ENCODE results near the gene LOXL3.

Gene LOXL3

DNA sequence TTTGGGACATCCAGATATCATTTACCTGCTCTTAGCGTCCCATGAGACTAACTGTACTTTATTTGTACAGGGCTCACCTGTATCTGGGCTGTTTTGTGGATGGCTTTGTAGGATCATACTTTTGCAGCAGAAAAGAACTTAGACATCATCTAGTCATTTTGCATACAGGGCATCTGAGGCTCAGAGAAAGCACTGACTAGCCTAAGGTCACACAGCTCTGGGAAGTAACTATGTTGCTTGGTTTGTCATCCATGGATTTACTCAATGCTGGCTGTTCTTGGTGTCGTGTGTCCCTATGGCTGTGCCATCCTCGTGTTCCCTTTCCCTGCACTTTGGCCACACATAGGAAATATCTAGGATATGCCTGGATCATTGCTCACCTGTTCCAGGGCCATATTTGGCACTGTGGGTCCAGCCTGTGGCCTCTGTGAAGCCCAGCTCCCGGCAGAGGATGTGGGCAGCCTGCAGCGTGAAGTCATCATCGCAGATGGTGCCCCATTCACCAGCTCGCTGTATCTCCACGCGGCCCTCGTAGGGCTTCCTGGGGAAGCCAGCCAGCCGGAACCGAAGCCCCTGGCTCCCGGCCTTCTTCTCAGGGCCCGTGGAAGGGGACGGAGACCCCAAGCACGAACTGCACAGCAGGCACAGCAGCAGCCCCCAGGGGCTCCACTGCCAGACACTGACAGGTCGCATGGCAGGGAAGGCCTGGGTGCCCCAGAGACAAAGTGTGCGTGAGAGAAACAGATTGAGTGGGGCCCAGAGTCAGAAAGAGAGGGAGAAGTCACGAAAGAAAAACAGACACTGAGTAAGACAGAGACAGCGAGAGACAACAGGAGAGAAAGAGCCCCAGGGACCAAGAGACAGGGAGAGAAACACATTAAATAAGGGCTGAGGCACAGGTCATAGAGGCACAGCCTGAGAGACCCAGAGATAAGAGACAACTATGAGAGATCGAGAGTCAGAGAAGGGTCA is 1.5 kb downstream of the LOXL3 start:
- DNase-seq = no peak

DNA sequence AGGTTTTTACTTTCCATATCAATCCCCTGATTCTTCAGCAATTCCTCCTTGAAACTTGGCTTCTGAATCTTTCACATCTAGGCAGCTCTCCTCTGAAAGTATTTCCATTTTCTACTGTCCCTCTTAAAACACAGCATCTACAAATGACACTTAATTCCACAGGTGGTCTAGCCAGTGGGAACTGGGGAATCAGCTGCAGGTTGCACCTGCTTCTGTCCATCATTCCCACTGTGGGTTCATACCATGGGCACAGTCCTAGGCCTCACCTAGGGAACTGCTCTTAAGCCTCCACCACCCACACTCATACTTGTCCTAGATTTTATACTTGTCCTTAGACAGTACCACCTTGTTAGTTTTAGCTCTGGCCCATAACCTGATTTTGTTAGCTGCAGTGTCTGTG is 2.2 kb downstream of the LOXL3 start:
- no peak for DNase-seq

DNA sequence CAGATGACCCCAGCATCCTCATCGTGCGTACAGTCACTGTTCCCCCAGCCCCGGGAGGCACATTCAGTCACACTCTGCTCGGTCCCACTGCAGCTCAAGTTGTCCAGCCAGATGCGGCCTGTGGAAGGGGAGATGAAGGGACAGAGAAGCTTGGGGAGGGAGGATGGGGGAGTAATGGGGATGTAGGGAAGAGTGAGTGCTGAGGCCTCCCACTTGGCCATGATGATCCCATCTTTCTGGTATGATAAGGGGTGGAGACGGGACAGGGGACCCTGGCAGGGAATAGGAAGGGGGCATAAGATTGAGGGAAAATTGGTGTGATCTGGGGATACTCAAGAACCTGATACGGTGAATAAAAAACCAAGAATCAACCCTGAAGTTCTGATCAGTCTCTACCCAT is 3.5 kb downstream of the LOXL3 start:
- no peak for DNase-seq

DNA sequence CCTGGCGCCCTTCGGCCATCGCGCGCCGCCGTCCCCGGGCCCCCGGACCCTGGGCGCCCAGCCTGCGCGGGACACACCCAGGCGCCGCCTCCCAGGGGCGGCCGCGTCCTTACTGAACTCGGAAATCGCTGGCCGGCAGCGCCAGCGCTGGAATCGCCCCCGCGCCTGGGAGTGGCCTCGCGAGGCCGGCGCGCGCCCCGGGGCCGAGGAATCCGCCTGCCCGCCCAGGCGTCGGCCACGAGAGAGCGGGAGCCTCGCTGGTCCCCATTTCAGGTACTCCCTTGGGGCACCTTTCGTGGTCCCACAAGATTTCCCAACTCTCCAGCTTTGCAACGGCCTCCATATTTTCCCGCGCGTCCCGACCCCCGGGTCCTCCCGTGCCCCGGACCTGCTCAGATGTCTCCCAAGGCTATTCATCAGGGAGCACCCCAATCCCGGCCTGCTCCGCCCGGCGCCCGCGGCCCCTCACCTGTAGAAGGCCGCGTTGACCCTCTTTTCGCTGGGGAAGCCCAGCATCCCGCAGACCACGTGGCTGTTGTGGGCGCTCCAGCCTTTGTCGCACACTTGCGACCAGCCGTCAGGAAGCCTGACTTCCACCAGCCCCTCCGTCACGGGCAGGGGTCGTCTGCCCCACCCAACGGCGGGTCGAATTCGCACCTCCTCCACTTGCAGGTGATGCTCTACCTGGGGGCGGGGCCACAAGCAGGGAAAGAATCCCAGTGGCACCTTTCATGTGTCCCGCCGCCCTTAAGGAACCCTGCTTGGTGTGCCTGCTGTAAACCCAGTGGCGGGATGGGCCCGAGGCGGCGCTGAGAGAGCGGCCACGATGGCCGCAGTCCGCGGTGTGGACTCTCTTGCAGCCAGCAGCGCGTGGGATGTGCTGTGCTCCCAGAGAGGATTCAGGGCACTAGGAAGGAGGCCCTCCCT is 4.6 kb downstream of the LOXL3 start:
- peak; percentile 79 for DNase-seq

DNA sequence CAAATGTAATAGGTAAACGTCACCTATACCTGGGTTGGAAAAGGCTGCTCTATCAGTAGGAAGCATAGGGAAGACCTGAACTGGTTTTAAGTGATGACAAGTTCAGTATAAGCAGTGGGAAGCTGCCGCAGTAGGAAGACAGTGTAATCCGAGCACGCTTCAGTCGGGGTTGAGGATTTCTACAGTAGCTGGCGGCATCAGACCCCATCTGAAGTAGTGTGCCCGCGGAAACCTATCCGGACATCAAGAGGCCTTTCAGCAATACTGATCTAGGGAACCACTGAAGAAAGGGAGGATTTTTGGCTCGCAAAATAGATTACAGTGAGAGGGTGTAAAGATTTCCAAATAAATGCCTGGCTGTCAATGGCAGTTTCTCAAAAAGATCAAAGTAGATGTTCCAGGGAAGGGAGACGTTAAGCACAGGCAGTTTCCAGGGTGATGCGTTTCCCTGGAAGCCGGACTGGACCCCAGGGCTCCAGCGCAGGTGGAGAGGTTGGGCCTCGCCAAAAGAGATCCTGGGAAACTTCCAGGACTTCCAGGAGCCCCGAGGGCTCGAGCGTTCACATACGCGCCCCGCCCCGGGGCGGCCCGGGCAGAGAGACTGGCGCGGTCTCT is 5.3 kb downstream of the LOXL3 start:
- DNase-seq = no peak

GRCh38 chr2:74546004-74546403 is 7.7 kb downstream of the LOXL3 start:
- DNase-seq = no peak

- DNase-seq = no peak
These were observed 9.1 kb downstream of the LOXL3 start for GRCh38 chr2:74544634-74545033.

GRCh38 chr2:74542978-74543377 is 10.8 kb downstream of the LOXL3 start:
- DNase-seq = no peak

- DNase-seq = no peak
These were observed 13.5 kb downstream of the LOXL3 start for GRCh38 chr2:74540291-74540690.

GRCh38 chr2:74538881-74539339 is 14.8 kb downstream of the LOXL3 start:
- no peak for DNase-seq

GRCh38 chr2:74537140-74537539 is 16.6 kb downstream of the LOXL3 start:
- no peak for DNase-seq

- DNase-seq = no peak
These were observed 17.4 kb downstream of the LOXL3 start for GRCh38 chr2:74536166-74536950.

GRCh38 chr2:74535440-74535965 is 18.2 kb downstream of the LOXL3 start:
- DNase-seq = no peak

DNA sequence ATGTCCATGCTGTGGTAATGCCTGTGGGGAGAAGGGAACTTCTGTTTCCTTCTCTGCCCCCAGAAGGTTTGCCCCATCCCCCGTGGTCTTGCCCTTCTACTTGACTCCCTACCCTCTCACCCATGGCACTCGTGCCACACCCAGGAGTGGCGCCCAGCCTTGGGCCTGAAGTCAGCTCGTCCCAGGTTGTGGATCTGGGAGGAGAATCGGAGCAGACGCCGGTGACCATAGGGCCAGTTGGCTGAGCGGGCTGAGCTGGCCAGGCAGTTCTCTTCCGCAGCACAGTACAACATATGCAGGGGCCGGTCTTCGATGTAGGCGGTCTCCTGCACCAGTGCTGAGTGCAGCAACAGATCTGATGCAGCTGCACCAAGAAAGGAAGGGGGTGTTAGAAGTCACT is 19.3 kb downstream of the LOXL3 start:
- no peak for DNase-seq

- DNase-seq = no peak
These were observed 20.3 kb downstream of the LOXL3 start for GRCh38 chr2:74533464-74533863.

- no peak for DNase-seq
These were observed 21.5 kb downstream of the LOXL3 start for GRCh38 chr2:74532222-74532621.

GRCh38 chr2:74531666-74532065 is 22.1 kb downstream of the LOXL3 start:
- no peak for DNase-seq

DNA sequence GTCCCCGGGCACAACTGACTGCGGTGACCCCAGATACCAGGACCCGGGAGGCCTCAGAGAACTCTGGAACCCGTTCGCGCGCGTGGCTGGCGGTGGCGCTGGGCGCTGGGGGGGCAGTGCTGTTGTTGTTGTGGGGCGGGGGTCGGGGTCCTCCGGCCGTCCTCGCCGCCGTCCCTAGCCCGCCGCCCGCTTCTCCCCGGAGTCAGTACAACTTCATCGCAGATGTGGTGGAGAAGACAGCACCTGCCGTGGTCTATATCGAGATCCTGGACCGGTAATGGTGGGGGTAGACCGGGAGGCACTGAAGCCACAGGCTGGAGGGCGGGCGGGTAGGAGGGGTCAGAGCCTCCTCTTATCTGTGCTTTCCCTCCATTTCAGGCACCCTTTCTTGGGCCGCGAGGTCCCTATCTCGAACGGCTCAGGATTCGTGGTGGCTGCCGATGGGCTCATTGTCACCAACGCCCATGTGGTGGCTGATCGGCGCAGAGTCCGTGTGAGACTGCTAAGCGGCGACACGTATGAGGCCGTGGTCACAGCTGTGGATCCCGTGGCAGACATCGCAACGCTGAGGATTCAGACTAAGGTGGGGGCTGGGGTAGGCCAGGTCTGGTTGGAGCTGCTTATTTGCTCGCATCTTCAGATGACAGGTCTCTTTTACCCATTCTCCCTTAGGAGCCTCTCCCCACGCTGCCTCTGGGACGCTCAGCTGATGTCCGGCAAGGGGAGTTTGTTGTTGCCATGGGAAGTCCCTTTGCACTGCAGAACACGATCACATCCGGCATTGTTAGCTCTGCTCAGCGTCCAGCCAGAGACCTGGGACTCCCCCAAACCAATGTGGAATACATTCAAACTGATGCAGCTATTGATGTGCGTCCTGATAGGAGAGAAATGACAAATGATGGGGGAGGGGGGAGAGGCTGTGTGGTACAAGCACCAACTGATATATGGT is 23.2 kb downstream of the LOXL3 start:
- DNase-seq = peak; percentile 64

GRCh38 chr2:74529357-74530238 is 24.1 kb downstream of the LOXL3 start, which contains the start of the genes AUP1 and HTRA2:
TSS of gene AUP1 (minus strand) at chr2:74529706. CDS start at chr2:74529629, 77 bp downstream.
TSS of gene HTRA2 (plus strand) at chr2:74529933. CDS start at chr2:74530007, 74 bp downstream.
- DNase-seq = peak; percentile 95
